Progenitor cell of endocrine pancreas (in vitro differentiated cells): ENCODE measurements around the gene IVD. TPM values are rescaled to one million over a fixed set of nuclear protein-coding genes. Genes with fewer than 3 reads are reported as not detected.
A peak's percentile ranks its signal among the peaks of the same experiment; 100 is the strongest.

Source experiments
- DNase-seq: peaks from one replicate; pipeline ENCODE4 v3.0.0; 2021; ENCODE audit warnings: low spot score; ENCODE audit not compliant: unreplicated experiment
- H3K27ac Mint-ChIP-seq: 2 replicates; pipeline ENCODE4 v1.8.0; 2021; ENCODE audit warnings: mild to moderate bottlenecking, moderate library complexity, mixed read lengths
- H3K27me3 Mint-ChIP-seq: 2 replicates; pipeline ENCODE4 v1.8.0; 2021; ENCODE audit warnings: mixed read lengths
- H3K36me3 Mint-ChIP-seq: 2 replicates; pipeline ENCODE4 v1.8.0; 2022; ENCODE audit warnings: mixed read lengths; ENCODE audit not compliant: insufficient read depth
- H3K4me1 Mint-ChIP-seq: 2 replicates; pipeline ENCODE4 v1.8.0; 2021; ENCODE audit warnings: low read depth, mixed read lengths
- H3K4me3 Mint-ChIP-seq: 2 replicates; pipeline ENCODE4 v1.8.0; 2021; ENCODE audit warnings: low read depth, mild to moderate bottlenecking, moderate library complexity, mixed read lengths
- H3K9me3 Mint-ChIP-seq: 2 replicates; pipeline ENCODE4 v1.8.0; 2021; ENCODE audit warnings: low read depth, mixed read lengths
- total RNA-seq: library from RNA; stranded (reverse); gene quantifications from 2 replicates; pipeline ENCODE4 v1.2.1, GENCODE V29; 2021
- TF ChIP-seq, protein P1 (sequence below): fragments of 200-600 bp; sonication (generic); IDR thresholded peaks from one replicate; pipeline ENCODE4 v1.5.0; 2021; ENCODE audit warnings: antibody characterized with exemption, mild to moderate bottlenecking; ENCODE audit not compliant: unreplicated experiment

IVD gene
- total RNA-seq, 1 donor from 2014 or later = 82.0 TPM

DNA sequence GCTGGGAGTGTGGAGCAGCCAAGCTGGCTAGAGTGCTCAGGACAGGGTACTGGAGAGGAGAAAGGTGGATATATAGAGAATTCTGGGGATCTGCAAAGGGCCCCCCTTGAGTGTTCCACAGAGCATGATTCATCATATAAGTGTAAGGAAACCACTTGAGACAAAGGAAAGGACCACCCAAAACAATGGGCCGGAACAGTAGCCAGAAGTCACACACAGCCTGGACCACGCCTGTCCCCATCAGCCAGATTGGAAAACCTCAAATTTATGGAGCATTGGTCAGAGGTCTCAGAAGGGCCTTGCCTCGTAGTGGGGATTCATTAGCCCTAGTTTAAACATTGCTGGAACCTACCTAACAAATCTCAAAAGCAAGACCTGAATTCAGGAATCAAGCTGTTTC, 28.0 kb upstream of the IVD start:
- Mint-ChIP-seq H3K4me1 (peaks cover 4% of the 10 kb centered on the region), H3K27ac (no peak overlapping the region), H3K36me3 (no peaks in the 10 kb centered on the region), H3K4me3 (no peak overlapping the region), H3K27me3 (peaks cover 6% of the 10 kb centered on the region), H3K9me3 (no peaks in the 10 kb centered on the region)
- TF ChIP-seq, protein P1, sequence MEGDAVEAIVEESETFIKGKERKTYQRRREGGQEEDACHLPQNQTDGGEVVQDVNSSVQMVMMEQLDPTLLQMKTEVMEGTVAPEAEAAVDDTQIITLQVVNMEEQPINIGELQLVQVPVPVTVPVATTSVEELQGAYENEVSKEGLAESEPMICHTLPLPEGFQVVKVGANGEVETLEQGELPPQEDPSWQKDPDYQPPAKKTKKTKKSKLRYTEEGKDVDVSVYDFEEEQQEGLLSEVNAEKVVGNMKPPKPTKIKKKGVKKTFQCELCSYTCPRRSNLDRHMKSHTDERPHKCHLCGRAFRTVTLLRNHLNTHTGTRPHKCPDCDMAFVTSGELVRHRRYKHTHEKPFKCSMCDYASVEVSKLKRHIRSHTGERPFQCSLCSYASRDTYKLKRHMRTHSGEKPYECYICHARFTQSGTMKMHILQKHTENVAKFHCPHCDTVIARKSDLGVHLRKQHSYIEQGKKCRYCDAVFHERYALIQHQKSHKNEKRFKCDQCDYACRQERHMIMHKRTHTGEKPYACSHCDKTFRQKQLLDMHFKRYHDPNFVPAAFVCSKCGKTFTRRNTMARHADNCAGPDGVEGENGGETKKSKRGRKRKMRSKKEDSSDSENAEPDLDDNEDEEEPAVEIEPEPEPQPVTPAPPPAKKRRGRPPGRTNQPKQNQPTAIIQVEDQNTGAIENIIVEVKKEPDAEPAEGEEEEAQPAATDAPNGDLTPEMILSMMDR = no peak
- no peak for DNase-seq

DNA sequence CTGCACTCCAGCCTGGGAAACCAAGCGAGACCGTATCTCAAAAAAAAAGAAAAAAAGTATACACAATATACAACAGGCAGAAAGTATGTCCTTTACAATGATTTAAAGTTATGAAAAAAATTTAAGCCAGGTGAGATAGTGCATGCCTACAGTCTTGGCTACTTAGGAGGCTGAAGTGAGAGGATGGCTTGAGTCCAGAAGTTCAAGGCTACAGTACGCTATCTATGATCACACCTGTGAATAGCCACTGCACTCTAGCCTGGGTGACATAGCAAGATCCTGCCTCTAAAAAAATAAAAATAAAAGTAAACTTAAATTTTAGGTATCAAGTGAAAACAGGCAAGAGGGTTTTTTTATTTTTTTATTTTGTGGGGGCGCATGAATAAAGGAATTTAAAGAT, 26.2 kb upstream of the IVD start:
- Mint-ChIP-seq H3K36me3 (peaks cover under 1% of the 10 kb centered on the region), H3K4me1 (peaks cover 16% of the 10 kb centered on the region), H3K9me3 (no peaks in the 10 kb centered on the region), H3K27ac (no peak overlapping the region), H3K4me3 (no peak overlapping the region), H3K27me3 (peaks cover 3% of the 10 kb centered on the region)
- TF ChIP-seq, protein P1 = no peak
- no peak for DNase-seq

DNA sequence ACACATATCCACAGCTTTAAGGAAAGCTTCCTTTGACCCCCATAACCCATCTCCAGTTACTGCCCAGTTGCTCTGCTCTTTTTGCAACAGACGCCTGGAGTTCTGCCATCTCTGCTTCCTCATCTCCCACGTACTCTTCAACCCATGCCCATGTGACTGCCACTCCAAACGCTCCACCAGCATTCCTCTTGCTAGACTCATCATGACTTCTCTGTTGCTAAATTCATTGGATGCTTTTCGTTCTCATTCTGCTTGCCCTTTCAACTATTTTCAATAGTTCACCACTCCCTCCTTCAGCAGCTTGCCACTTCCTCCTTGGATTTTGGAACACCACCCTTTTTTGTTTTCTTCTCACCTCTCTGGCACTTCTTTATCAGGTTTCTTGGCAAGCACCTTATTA, 25.7 kb upstream of the IVD start:
- Mint-ChIP-seq H3K36me3 (peaks cover 1% of the 10 kb centered on the region), H3K27ac (no peak overlapping the region), H3K4me1 (peaks cover 19% of the 10 kb centered on the region), H3K4me3 (no peak overlapping the region), H3K27me3 (peaks cover 3% of the 10 kb centered on the region), H3K9me3 (no peaks in the 10 kb centered on the region)
- TF ChIP-seq, protein P1 = no peak
- no peak for DNase-seq

DNA sequence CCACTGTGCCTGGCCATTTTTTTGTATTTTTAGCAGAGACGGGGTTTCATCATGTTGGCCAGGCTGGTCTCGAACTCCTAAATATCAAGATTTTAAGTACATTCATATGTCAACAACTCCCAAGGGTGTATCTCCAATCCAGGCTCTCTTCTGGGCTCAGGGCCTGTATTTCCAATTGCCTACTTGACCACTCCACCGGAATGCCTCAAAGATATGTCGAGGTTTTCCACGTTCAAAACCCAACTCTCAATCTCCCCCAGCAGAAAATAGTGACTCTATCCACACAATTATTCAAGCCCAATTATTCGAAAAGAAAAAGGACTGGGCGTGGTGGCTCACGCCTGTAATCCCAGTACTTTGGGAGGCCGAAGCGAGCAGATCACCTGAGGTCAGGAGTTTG, 25.0 kb upstream of the IVD start:
- Mint-ChIP-seq H3K27me3 (peaks cover 3% of the 10 kb centered on the region), H3K4me1 (peaks cover 23% of the 10 kb centered on the region), H3K4me3 (no peak overlapping the region), H3K27ac (no peak overlapping the region), H3K9me3 (no peaks in the 10 kb centered on the region), H3K36me3 (peaks cover 6% of the 10 kb centered on the region)
- TF ChIP-seq, protein P1 = no peak
- no peak for DNase-seq

DNA sequence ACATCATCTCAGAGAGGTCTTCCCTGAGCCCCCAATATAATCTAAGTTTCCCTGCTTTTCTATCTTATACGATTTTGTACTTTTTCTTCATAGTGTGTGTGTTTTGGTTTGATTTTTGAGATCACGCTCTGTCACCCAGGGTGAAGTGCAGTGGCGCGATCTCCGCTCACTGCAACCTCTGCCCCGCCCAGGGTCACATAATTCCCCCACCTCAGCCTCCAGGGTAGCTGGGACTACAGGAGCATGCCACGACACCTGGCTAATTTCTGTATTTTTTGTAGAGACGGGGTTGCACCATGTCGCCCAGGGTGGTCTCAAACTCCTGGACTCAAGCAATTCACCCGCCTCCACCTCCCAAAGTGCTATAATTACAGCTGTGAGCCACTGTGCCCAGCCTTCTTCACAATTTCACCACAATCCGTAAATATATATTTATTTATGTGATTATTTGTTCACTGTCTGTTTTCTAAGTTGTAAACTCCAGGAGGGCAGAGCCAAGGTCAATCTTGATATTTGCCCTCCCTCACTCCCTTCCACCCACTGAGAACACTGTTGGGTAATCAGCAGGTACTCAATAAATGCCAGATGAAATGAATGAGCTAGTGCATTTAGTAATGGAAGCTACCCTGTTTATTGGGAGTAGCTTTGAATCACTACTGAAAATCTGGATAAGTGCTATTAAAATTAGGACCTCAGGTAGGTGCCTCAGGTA, 23.6 kb upstream of the IVD start:
- Mint-ChIP-seq H3K36me3 (peaks cover 11% of the 10 kb centered on the region), H3K4me1 (peaks cover 23% of the 10 kb centered on the region), H3K27me3 (peaks cover 3% of the 10 kb centered on the region), H3K4me3 (no peak overlapping the region), H3K27ac (peak overlapping the region; percentile 95), H3K9me3 (no peaks in the 10 kb centered on the region)
- TF ChIP-seq, protein P1 = no peak
- no peak for DNase-seq
